ENCODE results near the gene MMD.

Gene MMD

GRCh38 chr17:55420067-55420775 is 1.4 kb downstream of the MMD start:
- CTCF ChIA-PET: no interaction called here
- TF ChIP-seq ARNT (IDR thresholded peaks at IDR 0.05) (no peak), BHLHE40 (IDR thresholded peaks at IDR 0.05; ENCODE audit: borderline replicate concordance) (no peak), FOXM1 (IDR thresholded peaks at IDR 0.05; ENCODE audit: borderline replicate concordance) (no peak), LEF1 (IDR thresholded peaks at IDR 0.05; ENCODE audit: borderline replicate concordance) (no peak), L3MBTL2 (conservative IDR thresholded peaks at IDR 0.05) (no peak), ZNF384 (IDR thresholded peaks at IDR 0.05) (no peak), TARDBP (IDR thresholded peaks at IDR 0.05) (no peak), SUZ12 (IDR thresholded peaks at IDR 0.05) (no peak)
- POLR2A ChIA-PET: interaction anchor here (1.6 kb wide), 1 partner anchor 17 kb away, joined by 5 read pairs; no protein-coding TSS in a partner anchor
- DNase-seq (ENCODE audit: extremely low spot score): no peak

- CTCF ChIA-PET: no interaction called here
- DNase-seq (ENCODE audit: extremely low spot score): no peak
- POLR2A ChIA-PET: no interaction called here
- no peak for TF ChIP-seq BHLHE40 (IDR thresholded peaks at IDR 0.05; ENCODE audit: borderline replicate concordance)
- no peak for TF ChIP-seq HDGF (IDR thresholded peaks at IDR 0.05; ENCODE audit: borderline replicate concordance)
- TF ChIP-seq FOXM1 (IDR thresholded peaks at IDR 0.05; ENCODE audit: borderline replicate concordance): no peak
- TF ChIP-seq TARDBP (IDR thresholded peaks at IDR 0.05): no peak
- TF ChIP-seq L3MBTL2 (conservative IDR thresholded peaks at IDR 0.05): no peak
- no peak for TF ChIP-seq NFRKB (IDR thresholded peaks at IDR 0.05)
- no peak for TF ChIP-seq PKNOX1 (IDR thresholded peaks at IDR 0.05)
Measured at GRCh38 chr17:55418369-55419268, 3.0 kb downstream of the MMD start.

GRCh38 chr17:55417411-55418268 is 4.0 kb downstream of the MMD start:
- TF ChIP-seq HDGF (IDR thresholded peaks at IDR 0.05; ENCODE audit: borderline replicate concordance) (no peak), SUZ12 (IDR thresholded peaks at IDR 0.05) (no peak), TARDBP (IDR thresholded peaks at IDR 0.05) (no peak), PKNOX1 (IDR thresholded peaks at IDR 0.05) (no peak), BHLHE40 (IDR thresholded peaks at IDR 0.05; ENCODE audit: borderline replicate concordance) (no peak), L3MBTL2 (conservative IDR thresholded peaks at IDR 0.05) (no peak), FOXM1 (IDR thresholded peaks at IDR 0.05; ENCODE audit: borderline replicate concordance) (no peak), NFRKB (IDR thresholded peaks at IDR 0.05) (no peak), SP1 (IDR thresholded peaks at IDR 0.05) (no peak), ARNT (IDR thresholded peaks at IDR 0.05) (no peak), FOXK2 (IDR thresholded peaks at IDR 0.05) (no peak), ELF4 (IDR thresholded peaks at IDR 0.05) (no peak), ZNF384 (IDR thresholded peaks at IDR 0.05) (no peak), LEF1 (IDR thresholded peaks at IDR 0.05; ENCODE audit: borderline replicate concordance) (no peak), CTBP1 (IDR thresholded peaks at IDR 0.05; ENCODE audit: borderline replicate concordance) (no peak), FOXA1 (IDR thresholded peaks at IDR 0.05) (no peak)
- no peak for DNase-seq (ENCODE audit: extremely low spot score)
- CTCF ChIA-PET: no interaction called here
- POLR2A ChIA-PET: no interaction called here

GRCh38 chr17:55416470-55417052 is 5.1 kb downstream of the MMD start:
- ChIA-PET POLR2A (no interaction called here), CTCF (no interaction called here)
- no peak for TF ChIP-seq L3MBTL2 (conservative IDR thresholded peaks at IDR 0.05)
- no peak for TF ChIP-seq LEF1 (IDR thresholded peaks at IDR 0.05; ENCODE audit: borderline replicate concordance)
- TF ChIP-seq FOXM1 (IDR thresholded peaks at IDR 0.05; ENCODE audit: borderline replicate concordance): no peak
- DNase-seq (ENCODE audit: extremely low spot score): no peak

- DNase-seq (ENCODE audit: extremely low spot score): no peak
- POLR2A ChIA-PET: no interaction called here
- CTCF ChIA-PET: no interaction called here
- TF ChIP-seq CTBP1 (IDR thresholded peaks at IDR 0.05; ENCODE audit: borderline replicate concordance): no peak
- no peak for TF ChIP-seq SP1 (IDR thresholded peaks at IDR 0.05)
- no peak for TF ChIP-seq ELF4 (IDR thresholded peaks at IDR 0.05)
- no peak for TF ChIP-seq TARDBP (IDR thresholded peaks at IDR 0.05)
- no peak for TF ChIP-seq FOXM1 (IDR thresholded peaks at IDR 0.05; ENCODE audit: borderline replicate concordance)
- TF ChIP-seq ARNT (IDR thresholded peaks at IDR 0.05): no peak
- TF ChIP-seq LEF1 (IDR thresholded peaks at IDR 0.05; ENCODE audit: borderline replicate concordance): no peak
- TF ChIP-seq PKNOX1 (IDR thresholded peaks at IDR 0.05): no peak
- no peak for TF ChIP-seq HDGF (IDR thresholded peaks at IDR 0.05; ENCODE audit: borderline replicate concordance)
- TF ChIP-seq FOXA1 (IDR thresholded peaks at IDR 0.05): no peak
- no peak for TF ChIP-seq SUZ12 (IDR thresholded peaks at IDR 0.05)
- TF ChIP-seq ZNF384 (IDR thresholded peaks at IDR 0.05): no peak
- TF ChIP-seq FOXK2 (IDR thresholded peaks at IDR 0.05): no peak
- TF ChIP-seq BHLHE40 (IDR thresholded peaks at IDR 0.05; ENCODE audit: borderline replicate concordance): no peak
- TF ChIP-seq NFRKB (IDR thresholded peaks at IDR 0.05): no peak
- TF ChIP-seq L3MBTL2 (conservative IDR thresholded peaks at IDR 0.05): no peak
Measured at GRCh38 chr17:55416000-55416399, 5.6 kb downstream of the MMD start.
